Astrocyte (in vitro differentiated cells and primary cell): ENCODE results near the gene CISH.

Source experiments
- EZH2 ChIP-seq: IDR thresholded peaks from 2 replicates; pipeline ENCODE4 v1.6.1; 2012; ENCODE audit warnings: mild to moderate bottlenecking, low read length, inconsistent platforms; ENCODE audit not compliant: insufficient read depth
- TF ChIP-seq, protein P1 (sequence below): IDR thresholded peaks from 2 replicates; pipeline ENCODE4 v1.5.1; 2011; ENCODE audit warnings: low read depth, mild to moderate bottlenecking, inconsistent platforms, low read length, moderate library complexity; ENCODE audit not compliant: insufficient read depth

- TF ChIP-seq, protein P1, sequence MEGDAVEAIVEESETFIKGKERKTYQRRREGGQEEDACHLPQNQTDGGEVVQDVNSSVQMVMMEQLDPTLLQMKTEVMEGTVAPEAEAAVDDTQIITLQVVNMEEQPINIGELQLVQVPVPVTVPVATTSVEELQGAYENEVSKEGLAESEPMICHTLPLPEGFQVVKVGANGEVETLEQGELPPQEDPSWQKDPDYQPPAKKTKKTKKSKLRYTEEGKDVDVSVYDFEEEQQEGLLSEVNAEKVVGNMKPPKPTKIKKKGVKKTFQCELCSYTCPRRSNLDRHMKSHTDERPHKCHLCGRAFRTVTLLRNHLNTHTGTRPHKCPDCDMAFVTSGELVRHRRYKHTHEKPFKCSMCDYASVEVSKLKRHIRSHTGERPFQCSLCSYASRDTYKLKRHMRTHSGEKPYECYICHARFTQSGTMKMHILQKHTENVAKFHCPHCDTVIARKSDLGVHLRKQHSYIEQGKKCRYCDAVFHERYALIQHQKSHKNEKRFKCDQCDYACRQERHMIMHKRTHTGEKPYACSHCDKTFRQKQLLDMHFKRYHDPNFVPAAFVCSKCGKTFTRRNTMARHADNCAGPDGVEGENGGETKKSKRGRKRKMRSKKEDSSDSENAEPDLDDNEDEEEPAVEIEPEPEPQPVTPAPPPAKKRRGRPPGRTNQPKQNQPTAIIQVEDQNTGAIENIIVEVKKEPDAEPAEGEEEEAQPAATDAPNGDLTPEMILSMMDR: no peak
- no peak for TF ChIP-seq EZH2
These were observed 8.9 kb downstream of the CISH start for GRCh38 chr3:50602595-50603191.
